SK-MEL-5 (cell line): Measurements from ENCODE around the gene KRTAP5-5. TPM values are rescaled to one million over a fixed set of nuclear protein-coding genes. Genes with fewer than 3 reads are reported as not detected.

ENCODE experiments used
- total RNA-seq: library from RNA; depleted of rRNA; stranded (reverse); fragments of >200 nt; shearing (Covaris generic); gene quantifications from 2 replicates; pipeline ENCODE4 v1.2.3, GENCODE V29; 2014; rRNA removed

The KRTAP5-5 gene
- total RNA-seq, 1 experiment from 2014 or later: not detected

Other genes with a start within 250 kb of the KRTAP5-5 start
- 4.5 and 8.2 TPM in 2 replicates for gene BRSK2, start 239.8 kb upstream of the KRTAP5-5 start, total RNA-seq
- 18.0 and 22.5 TPM in 2 replicates for gene MOB2, start 143.0 kb upstream of the KRTAP5-5 start, total RNA-seq
- 0.48 and 0.85 TPM in 2 replicates for gene DUSP8, start 57.5 kb upstream of the KRTAP5-5 start, total RNA-seq
- gene KRTAP5-1, start 44.5 kb upstream of the KRTAP5-5 start, total RNA-seq: not detected in 2 replicates
- gene KRTAP5-2, start 31.5 kb upstream of the KRTAP5-5 start, total RNA-seq: 0.26 and 0.72 TPM in 2 replicates
- not detected in 2 replicates for gene KRTAP5-3, start 21.3 kb upstream of the KRTAP5-5 start, total RNA-seq
- gene KRTAP5-4, start 7.6 kb upstream of the KRTAP5-5 start, total RNA-seq: not detected in 2 replicates
- gene KRTAP5-6, start 67.4 kb downstream of the KRTAP5-5 start, total RNA-seq: not detected in 2 replicates
- 0.11 TPM in 1 of 2 replicates, not detected in the other for gene IFITM10, start 120.8 kb downstream of the KRTAP5-5 start, total RNA-seq
- gene CTSD, start 134.2 kb downstream of the KRTAP5-5 start, total RNA-seq: 428 and 450 TPM in 2 replicates
- gene SYT8, start 205.2 kb downstream of the KRTAP5-5 start, total RNA-seq: not detected in 2 replicates
- not detected in 2 replicates for gene TNNI2, start 209.2 kb downstream of the KRTAP5-5 start, total RNA-seq
- gene LSP1, start 223.3 kb downstream of the KRTAP5-5 start, total RNA-seq: not detected in 2 replicates